ENCODE data around the gene RPL28. TPM values are rescaled to one million over a fixed set of nuclear protein-coding genes. Genes with fewer than 3 reads are reported as not detected.

RPL28 gene
- total RNA-seq, 1 donor from 2014 or later, result 2,000 TPM

DNA sequence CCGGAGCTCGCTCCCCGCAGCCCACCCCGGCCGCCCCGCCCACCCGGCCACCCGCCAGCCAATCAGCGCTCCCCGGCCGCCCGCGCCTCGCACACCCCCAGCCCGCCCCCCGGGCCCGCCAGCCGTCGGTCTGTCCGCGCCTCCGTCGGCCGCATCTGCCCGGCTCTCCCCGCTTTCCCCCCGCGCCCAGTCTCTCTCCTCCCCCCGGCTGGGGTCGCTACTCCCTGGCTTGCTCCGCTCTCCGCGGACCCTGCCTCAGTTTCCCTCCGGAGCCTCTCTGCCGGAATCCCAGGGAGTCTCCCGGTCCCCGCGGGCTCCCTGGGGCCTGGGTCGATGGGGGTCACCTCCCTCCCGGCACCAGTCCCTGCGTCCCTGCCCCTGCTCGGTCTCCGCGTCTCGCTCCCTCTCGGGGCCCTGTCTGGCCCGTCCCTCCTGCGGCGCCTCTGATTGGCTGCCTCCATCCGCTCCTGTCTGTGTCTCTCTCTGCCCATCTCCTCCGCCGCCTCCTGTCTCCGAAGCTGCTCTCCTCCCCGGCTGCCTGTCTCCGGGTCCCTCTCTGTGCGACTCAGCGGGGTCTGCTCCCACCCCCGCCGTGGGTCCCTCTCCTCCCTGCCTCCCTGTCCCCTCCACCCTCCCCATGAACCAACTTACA is 16.0 kb upstream of the RPL28 start:
- TF ChIP-seq, protein P1, sequence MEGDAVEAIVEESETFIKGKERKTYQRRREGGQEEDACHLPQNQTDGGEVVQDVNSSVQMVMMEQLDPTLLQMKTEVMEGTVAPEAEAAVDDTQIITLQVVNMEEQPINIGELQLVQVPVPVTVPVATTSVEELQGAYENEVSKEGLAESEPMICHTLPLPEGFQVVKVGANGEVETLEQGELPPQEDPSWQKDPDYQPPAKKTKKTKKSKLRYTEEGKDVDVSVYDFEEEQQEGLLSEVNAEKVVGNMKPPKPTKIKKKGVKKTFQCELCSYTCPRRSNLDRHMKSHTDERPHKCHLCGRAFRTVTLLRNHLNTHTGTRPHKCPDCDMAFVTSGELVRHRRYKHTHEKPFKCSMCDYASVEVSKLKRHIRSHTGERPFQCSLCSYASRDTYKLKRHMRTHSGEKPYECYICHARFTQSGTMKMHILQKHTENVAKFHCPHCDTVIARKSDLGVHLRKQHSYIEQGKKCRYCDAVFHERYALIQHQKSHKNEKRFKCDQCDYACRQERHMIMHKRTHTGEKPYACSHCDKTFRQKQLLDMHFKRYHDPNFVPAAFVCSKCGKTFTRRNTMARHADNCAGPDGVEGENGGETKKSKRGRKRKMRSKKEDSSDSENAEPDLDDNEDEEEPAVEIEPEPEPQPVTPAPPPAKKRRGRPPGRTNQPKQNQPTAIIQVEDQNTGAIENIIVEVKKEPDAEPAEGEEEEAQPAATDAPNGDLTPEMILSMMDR (IDR thresholded peaks at IDR 0.05), result no peak
- Mint-ChIP-seq H3K36me3 (ENCODE audit: unreplicated experiment) (no peaks in the 10 kb centered on the region), H3K4me3 (ENCODE audit: unreplicated experiment) (peak overlapping the region; percentile 74), H3K4me1 (ENCODE audit: unreplicated experiment) (peaks cover 32% of the 10 kb centered on the region), H3K9me3 (ENCODE audit: unreplicated experiment) (no peaks in the 10 kb centered on the region), H3K27me3 (ENCODE audit: unreplicated experiment) (no peaks in the 10 kb centered on the region), H3K27ac (ENCODE audit: unreplicated experiment) (peak overlapping the region; percentile 69)
- no peak for DNase-seq (ENCODE audit: extremely low spot score, unreplicated experiment)

DNA sequence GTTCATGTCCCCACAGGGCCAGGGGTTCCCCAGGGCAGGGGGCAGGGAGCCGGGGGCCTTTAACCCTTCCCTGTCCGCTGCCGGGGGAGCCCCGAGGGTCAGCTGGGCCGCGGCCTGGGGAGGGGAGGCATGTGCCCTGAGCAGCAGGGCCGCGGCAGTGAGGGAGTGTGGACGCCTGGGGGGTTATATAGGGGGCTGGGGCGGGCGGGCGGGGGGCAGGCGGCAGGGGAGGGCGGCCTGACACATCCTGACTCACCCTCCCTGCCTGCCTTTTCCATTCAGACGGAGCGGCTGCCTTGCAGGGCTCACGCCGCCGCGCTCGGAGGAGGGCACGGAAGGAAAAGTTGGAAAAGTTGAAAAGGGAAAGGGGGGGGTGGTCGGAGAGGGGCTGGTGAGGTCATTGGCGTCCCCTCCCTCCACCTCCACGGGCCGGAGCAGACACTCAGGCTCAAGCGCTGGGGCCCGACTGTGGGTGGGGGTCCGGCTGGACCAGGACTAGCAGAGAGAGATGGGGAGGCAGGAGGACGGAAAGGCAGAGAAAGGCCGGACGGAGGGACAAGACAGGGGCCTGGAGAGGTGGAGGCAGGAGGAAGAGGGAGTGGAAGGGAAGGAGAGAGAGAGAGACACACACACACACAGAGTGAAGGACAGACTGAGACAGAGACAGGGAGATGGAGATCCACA is 15.3 kb upstream of the RPL28 start, which contains the start of gene IL11:
IL11 (minus strand) TSS at position 159 of the 684 bp plus-strand sequence; CDS start at position 6, 153 bp downstream.
- Mint-ChIP-seq H3K27me3 (ENCODE audit: unreplicated experiment) (no peaks in the 10 kb centered on the region), H3K27ac (ENCODE audit: unreplicated experiment) (peak within 1 kb of the TSS; percentile 69), H3K36me3 (ENCODE audit: unreplicated experiment) (no peaks in the 10 kb centered on the region), H3K9me3 (ENCODE audit: unreplicated experiment) (no peaks in the 10 kb centered on the region), H3K4me3 (ENCODE audit: unreplicated experiment) (peak within 1 kb of the TSS; percentile 74), H3K4me1 (ENCODE audit: unreplicated experiment) (peaks cover 34% of the 10 kb centered on the region)
- no peak for DNase-seq (ENCODE audit: extremely low spot score, unreplicated experiment)
- TF ChIP-seq, protein P1 (IDR thresholded peaks at IDR 0.05), result no peak

DNA sequence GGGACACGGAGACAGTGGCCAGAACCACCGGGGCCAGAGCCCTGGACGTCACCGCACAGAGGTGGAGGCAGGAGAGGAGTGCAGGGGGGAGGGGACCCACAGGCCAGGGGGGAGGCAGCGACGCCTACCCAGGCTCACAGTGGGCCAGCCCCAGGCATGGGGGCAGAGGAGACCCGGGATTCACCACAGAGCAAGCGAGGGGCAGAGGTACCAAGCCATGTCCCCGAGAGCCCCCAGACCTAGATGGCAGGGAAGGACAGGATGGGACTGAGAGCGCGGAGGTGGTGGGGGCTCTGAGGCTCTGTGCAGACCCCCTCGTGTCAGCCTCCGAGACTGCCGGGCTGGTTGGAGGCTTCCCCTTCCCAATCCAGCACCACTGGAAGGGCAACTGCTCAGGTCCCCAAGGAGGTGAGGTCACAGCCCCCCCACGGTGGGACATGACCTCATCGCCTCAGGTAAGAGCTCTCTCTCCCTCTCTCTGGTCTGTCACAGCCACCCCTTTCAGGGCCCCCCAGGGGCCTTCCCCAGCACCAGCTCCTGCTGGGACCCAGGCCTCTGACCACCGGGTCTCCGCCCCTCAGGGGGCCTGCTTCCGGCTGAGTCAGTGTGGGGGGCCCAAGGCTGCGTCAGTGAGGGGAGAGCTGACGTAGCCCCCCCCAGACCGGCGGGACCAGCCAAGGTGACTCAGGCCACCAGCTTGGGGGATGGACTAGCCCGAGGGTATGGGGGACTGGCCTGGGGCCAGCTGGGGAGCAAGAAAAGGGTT is 13.2 kb upstream of the RPL28 start:
- Mint-ChIP-seq H3K27ac (ENCODE audit: unreplicated experiment) (no peak overlapping the region), H3K27me3 (ENCODE audit: unreplicated experiment) (no peaks in the 10 kb centered on the region)
- TF ChIP-seq, protein P1 (IDR thresholded peaks at IDR 0.05), result no peak

DNA sequence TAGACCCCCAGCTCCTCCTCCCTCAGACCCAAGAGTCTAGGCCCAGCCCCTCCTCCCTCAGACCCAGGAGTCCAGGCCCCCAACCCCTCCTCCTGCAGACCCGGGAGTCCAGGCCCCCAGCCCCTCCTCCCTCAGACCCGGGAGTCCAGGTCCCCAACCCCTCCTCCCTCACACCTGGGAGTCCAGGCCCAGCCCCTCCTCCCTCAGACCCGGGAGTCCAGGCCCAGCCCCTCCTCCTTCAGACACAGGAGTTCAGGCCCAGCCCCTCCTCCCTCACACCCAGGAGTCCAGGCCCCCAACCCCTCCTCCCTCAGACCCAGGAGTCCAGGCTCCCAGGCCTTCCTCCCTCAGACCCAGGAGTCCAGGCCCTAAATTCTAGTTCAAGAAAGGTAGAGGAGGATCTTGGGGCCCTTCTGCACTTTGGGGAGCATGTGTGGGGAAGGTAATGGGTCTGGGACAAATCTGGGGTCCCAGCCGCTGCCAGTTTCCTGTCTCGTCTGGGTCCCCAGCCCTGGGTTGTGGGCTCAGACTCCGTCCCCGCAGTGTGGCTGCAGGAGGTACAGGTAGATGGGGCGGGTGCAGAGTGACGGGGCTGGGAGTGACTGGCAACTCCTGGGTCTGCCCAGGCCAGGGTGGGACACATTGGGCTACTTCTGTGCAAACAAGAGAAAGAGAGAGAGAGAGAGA is 12.3 kb upstream of the RPL28 start:
- no peak for DNase-seq (ENCODE audit: extremely low spot score, unreplicated experiment)
- peak overlapping the region; percentile 50 for H3K27ac Mint-ChIP-seq (ENCODE audit: unreplicated experiment)
- no peak overlapping the region for H3K4me3 Mint-ChIP-seq (ENCODE audit: unreplicated experiment)
- no peaks in the 10 kb centered on the region for H3K36me3 Mint-ChIP-seq (ENCODE audit: unreplicated experiment)
- H3K27me3 Mint-ChIP-seq (ENCODE audit: unreplicated experiment), result no peaks in the 10 kb centered on the region
- H3K9me3 Mint-ChIP-seq (ENCODE audit: unreplicated experiment), result no peaks in the 10 kb centered on the region
- TF ChIP-seq, protein P1 (IDR thresholded peaks at IDR 0.05), result no peak
- H3K4me1 Mint-ChIP-seq (ENCODE audit: unreplicated experiment), result peaks cover 39% of the 10 kb centered on the region

More for the DNA sequence above, 13.2 kb upstream of the RPL28 start:
- H3K9me3 Mint-ChIP-seq (ENCODE audit: unreplicated experiment), result no peaks in the 10 kb centered on the region
- H3K36me3 Mint-ChIP-seq (ENCODE audit: unreplicated experiment), result no peaks in the 10 kb centered on the region
- DNase-seq (ENCODE audit: extremely low spot score, unreplicated experiment), result no peak
- H3K4me1 Mint-ChIP-seq (ENCODE audit: unreplicated experiment), result peaks cover 39% of the 10 kb centered on the region
- H3K4me3 Mint-ChIP-seq (ENCODE audit: unreplicated experiment), result no peak overlapping the region
